Cardiac muscle cell (in vitro differentiated cells and primary cell): ENCODE measurements around the gene GPR146. TPM values are rescaled to one million over a fixed set of nuclear protein-coding genes. Genes with fewer than 3 reads are reported as not detected.

Experiments used
- DNase-seq, 2 donors: peaks; one replicate each; pipeline versions ENCODE4 v3.0.0 to v3.0.0-alpha.2; 2010 to 2017; ENCODE audit warnings: low read depth in 1 of 2, low spot score in 1 of 2
- H3K27ac ChIP-seq: fragments of 200-600 bp; sonication (generic); 2 replicates; pipeline ENCODE4 v1.5.1; 2016
- H3K27me3 ChIP-seq: fragments of 200-600 bp; sonication (generic); 2 replicates; pipeline ENCODE4 v1.6.0; 2016; ENCODE audit warnings: control low read depth
- H3K36me3 ChIP-seq: fragments of 200-600 bp; sonication (generic); 2 replicates; pipeline ENCODE4 v1.5.1; 2016; ENCODE audit warnings: control low read depth
- H3K4me1 ChIP-seq: fragments of 200-600 bp; sonication (generic); 2 replicates; pipeline ENCODE4 v1.8.1; 2017; ENCODE audit warnings: low read depth, mild to moderate bottlenecking, mixed run types
- H3K4me3 ChIP-seq: fragments of 200-600 bp; sonication (generic); 2 replicates; pipeline ENCODE4 v1.5.1; 2016; ENCODE audit warnings: mild to moderate bottlenecking
- H3K9me3 ChIP-seq: fragments of 200-600 bp; sonication (generic); 2 replicates; pipeline ENCODE4 v1.5.1; 2017; ENCODE audit warnings: low read depth, mild to moderate bottlenecking, control low read depth
- polyA plus RNA-seq: library from polyadenylated mRNA; unstranded; fragments of >200 nt; fragmentation: Nextera tagmentation; extraction: Ambion mirVana; gene quantifications from 2 replicates; pipeline ENCODE4 v1.2.1, GENCODE V29; 2016
- total RNA-seq: library from RNA; depleted of rRNA; stranded (reverse); fragments of >200 nt; gene quantifications from 2 replicates; pipeline ENCODE4 v1.2.3, GENCODE V29; 2016
- TF ChIP-seq, protein P1 (sequence below): IDR thresholded peaks from 2 replicates; pipeline ENCODE4 v1.5.1; 2012; ENCODE audit warnings: low read depth, mild to moderate bottlenecking, low read length

Gene GPR146
- total and polyA plus RNA-seq, 2 experiments from 2014 or later = 7.5 to 11.2 TPM

DNA sequence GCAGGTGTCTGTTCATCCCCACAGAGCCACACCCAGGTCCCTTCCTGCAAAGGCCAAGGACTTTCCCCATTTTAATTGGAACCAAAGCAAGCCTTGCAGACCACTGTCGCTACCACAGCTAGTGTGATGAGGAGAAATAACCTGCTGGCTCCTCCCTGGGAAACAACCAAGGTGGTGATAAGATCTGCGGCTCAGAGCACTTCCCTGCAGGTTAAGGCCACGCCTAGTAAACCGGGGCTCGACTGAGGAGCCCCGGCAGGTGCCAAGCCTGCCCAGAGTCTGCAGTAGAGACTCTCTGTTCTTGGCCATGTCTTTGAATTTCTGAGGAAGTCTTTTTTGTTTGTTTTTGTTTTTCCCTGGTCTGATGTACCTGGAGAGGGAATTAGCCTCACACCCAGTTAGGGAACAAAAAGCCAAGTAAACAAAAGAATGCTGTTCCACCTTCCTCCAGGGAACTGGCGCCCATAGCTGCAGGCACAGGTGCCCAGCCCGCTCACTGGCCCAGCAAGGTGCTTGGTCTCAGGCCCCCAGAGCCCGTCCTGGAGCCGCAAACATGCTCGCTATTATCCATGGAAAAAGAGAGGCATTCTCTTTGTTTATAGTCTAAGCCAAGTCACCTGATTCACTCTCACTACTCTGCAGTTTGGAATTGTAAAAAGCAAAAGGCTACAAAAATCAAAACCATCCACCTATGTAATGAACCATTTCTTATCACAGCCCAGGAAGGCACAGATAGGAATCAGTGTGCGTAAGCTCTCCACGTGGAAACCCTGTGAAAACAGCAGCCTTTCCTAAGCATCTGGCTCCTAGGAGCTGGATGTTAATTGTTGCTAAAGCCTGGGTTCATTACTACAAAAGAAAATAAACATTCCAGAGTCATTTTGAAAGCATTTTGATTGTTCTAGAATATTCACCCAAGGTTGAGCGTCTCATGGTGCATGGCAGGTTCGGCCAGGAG lies 2.7 kb downstream of the GPR146 start:
- Histone ChIP-seq H3K9me3 (no peaks in the 10 kb centered on the region), H3K4me1 (peaks cover 18% of the 10 kb centered on the region), H3K27me3 (no peaks in the 10 kb centered on the region), H3K4me3 (no peak overlapping the region), H3K27ac (no peak overlapping the region), H3K36me3 (no peaks in the 10 kb centered on the region)
- DNase-seq = no peak
- TF ChIP-seq, protein P1, sequence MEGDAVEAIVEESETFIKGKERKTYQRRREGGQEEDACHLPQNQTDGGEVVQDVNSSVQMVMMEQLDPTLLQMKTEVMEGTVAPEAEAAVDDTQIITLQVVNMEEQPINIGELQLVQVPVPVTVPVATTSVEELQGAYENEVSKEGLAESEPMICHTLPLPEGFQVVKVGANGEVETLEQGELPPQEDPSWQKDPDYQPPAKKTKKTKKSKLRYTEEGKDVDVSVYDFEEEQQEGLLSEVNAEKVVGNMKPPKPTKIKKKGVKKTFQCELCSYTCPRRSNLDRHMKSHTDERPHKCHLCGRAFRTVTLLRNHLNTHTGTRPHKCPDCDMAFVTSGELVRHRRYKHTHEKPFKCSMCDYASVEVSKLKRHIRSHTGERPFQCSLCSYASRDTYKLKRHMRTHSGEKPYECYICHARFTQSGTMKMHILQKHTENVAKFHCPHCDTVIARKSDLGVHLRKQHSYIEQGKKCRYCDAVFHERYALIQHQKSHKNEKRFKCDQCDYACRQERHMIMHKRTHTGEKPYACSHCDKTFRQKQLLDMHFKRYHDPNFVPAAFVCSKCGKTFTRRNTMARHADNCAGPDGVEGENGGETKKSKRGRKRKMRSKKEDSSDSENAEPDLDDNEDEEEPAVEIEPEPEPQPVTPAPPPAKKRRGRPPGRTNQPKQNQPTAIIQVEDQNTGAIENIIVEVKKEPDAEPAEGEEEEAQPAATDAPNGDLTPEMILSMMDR = no peak

DNA sequence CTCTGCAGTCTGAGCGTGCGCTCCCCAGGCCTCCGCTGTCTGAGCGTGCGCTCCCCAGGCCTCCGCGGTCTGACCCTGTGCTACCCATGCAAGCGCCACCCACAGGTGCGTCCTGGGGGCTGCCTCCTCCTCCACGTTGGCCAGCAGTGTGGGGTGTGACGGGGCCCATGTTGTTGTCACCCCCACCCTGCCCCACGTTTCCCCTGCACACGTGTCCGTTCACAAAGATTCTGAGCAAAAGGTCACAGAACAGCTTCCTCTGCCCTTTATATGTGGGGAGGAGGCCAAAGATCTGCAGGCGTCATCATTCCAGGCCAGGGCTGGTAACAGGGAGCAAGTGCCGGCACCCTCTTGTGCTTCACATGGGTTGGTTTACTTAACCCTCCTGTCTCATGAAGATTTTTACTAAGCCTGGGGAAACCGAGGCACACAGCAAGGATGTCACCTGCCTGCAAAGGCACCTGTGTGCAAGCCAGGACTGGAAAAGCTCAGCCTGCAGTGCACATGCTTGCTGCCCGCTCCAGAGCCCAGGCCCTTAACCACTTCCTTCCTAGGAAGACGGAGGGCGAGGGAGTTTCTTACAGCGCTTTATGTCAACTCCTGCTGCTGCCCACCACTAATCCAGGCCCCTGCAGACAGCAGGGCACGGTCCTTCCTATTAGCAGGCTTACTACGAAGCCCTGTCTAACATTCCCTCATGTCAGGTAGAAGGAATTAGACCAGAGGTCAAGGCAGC lies 4.8 kb downstream of the GPR146 start:
- no peaks in the 10 kb centered on the region for H3K9me3 ChIP-seq
- peaks cover 10% of the 10 kb centered on the region for H3K4me1 ChIP-seq
- TF ChIP-seq, protein P1 = no peak
- H3K4me3 ChIP-seq = no peak overlapping the region
- H3K36me3 ChIP-seq = no peaks in the 10 kb centered on the region
- no peak overlapping the region for H3K27ac ChIP-seq
- H3K27me3 ChIP-seq = no peaks in the 10 kb centered on the region
- DNase-seq = no peak

DNA sequence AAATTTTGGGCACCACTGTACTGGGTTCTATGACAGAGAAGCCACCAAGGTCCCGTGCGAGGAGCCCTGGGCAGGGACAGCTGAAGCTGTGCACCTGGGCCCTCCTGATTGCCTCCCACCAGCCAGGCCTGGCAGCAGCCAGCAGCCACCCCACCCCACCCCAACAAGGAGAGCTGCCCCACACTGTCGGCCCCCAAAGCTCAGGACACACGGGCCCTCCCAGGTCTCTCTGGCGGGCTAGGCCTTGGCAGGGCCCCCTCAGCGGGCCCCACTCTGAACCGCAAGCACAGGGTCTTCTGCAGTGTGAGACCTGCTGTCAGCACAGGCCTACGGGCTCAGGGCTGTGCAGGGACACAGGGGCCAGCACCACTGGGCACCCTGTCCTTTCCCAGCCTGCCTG lies 5.5 kb downstream of the GPR146 start:
- Histone ChIP-seq H3K4me1 (peaks cover 10% of the 10 kb centered on the region), H3K27me3 (no peaks in the 10 kb centered on the region), H3K4me3 (no peak overlapping the region), H3K9me3 (no peaks in the 10 kb centered on the region), H3K36me3 (no peaks in the 10 kb centered on the region), H3K27ac (no peak overlapping the region)
- TF ChIP-seq, protein P1 = no peak
- DNase-seq = no peak

DNA sequence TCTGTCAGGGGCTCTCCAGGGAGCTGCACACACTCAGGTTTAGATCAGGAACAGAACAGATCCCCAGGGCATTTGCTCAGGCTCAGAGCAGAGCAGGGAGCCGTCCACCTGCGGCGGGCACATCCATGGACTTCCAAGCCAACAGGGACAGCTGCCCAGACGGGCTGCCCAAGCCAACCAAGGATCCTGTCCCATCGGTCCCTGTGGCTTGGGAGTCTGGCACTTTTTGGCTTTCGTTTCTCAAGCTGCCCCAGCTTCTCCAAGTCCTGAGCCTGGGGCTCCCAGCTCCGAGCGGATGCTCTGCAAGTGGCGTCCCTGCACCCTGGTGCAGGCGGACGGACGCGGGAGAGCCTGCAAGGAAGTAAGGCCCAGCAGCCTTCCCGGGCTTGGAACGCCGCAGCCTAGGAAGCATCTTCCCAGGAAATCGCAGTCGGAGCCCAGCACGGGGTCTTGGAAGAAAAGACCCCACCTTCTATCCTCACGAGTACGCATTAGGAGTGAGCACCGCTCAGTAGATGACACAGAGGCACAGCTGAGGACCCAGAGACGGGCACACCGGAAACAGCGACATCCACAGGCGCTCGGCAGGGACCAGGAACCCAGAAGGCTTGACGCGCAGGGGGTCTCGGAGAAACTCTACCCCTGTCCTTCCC lies 6.0 kb downstream of the GPR146 start:
- no peak for DNase-seq
- TF ChIP-seq, protein P1 = no peak
- H3K27me3 ChIP-seq = no peaks in the 10 kb centered on the region
- H3K36me3 ChIP-seq = no peaks in the 10 kb centered on the region
- peaks cover 5% of the 10 kb centered on the region for H3K4me1 ChIP-seq
- H3K27ac ChIP-seq = no peak overlapping the region
- no peaks in the 10 kb centered on the region for H3K9me3 ChIP-seq
- no peak overlapping the region for H3K4me3 ChIP-seq

DNA sequence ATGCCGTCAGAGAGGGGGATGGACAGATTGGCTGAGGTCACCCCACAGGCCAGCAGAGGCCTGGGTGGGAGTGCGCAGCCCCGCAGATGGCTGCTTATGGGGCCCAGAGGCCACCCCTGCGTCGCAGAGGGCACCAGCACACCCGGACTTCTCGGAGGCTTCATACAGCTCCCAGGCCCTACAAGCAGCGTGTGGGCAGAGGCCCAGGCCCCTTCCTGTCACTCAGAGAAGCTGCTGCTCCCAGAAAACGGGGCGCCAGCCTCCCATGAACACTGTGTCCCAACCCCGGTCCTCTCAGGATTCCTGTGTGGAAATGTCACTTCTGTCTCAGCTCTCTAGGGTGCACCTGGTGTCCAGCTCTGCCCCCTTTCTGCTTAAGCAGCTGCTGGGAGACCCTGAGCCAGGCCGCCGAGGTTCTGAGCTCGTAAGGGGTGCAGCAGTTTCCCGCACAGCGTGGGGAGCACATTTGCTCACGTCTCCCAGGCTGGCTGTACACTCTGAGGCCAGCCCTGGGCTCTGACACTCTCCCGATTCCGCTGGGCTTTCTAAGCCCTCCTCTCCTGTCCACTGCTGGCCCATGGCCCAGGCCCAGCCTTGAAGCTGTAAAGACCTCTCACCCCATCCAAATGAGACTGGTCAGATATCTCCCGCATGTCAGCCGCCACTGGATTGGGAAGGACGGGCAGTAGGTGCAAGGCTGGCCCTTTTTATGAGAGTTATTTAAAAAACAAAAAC lies 6.8 kb downstream of the GPR146 start:
- no peak overlapping the region for H3K4me3 ChIP-seq

More for the DNA sequence above, 6.8 kb downstream of the GPR146 start:
- DNase-seq = no peak
- Histone ChIP-seq H3K27me3 (no peaks in the 10 kb centered on the region), H3K9me3 (no peaks in the 10 kb centered on the region), H3K36me3 (no peaks in the 10 kb centered on the region), H3K27ac (no peak overlapping the region), H3K4me1 (no peaks in the 10 kb centered on the region)
- TF ChIP-seq, protein P1 = no peak
